SU-DHL-6 (cell line): Measurements from ENCODE around the gene EXOC2.

ENCODE experiments used
- CTCF ChIP-seq: fragments of 200-600 bp; sonication (generic); IDR thresholded peaks from one replicate; pipeline ENCODE4 v1.5.1; 2017; ENCODE audit warnings: antibody characterized with exemption, mild to moderate bottlenecking, low read length, moderate library complexity; ENCODE audit not compliant: insufficient read depth, poor library complexity, severe bottlenecking
- EZH2phosphoT487 ChIP-seq: fragments of 200-600 bp; sonication (generic), shearing (Covaris generic); conservative IDR thresholded peaks from 2 replicates; pipeline ENCODE4 v1.6.1; 2018; ENCODE audit warnings: mild to moderate bottlenecking, antibody characterized with exemption, low read length, moderate library complexity, mixed read lengths

GRCh38 chr6:657743-658142 is 35.2 kb downstream of the EXOC2 start:
- TF ChIP-seq CTCF (no peak), EZH2phosphoT487 (no peak)
